Activated CD8-positive, alpha-beta T cell treated with anti-CD3 and anti-CD28 coated beads for 36 hours (primary cell): Measurements from ENCODE around the gene DEFB124. TPM values are rescaled to one million over a fixed set of nuclear protein-coding genes. Genes with fewer than 3 reads are reported as not detected.
"Not testable (repeated sequence)": the region's sequence is repeated elsewhere in the genome, so short reads cannot be mapped to it uniquely, and the experiment has no call there.

Source experiments
- ATAC-seq: fragments of 200-7000 bp; cut with Tn5 transposase; one replicate; pipeline ENCODE4 v1.10.0; 2021; ENCODE audit warnings: mild to moderate bottlenecking, moderate library complexity
- CTCF ChIA-PET: fragments of 350-600 bp; sonication (Branson Sonifier 250); formaldehyde crosslinking; loops from one replicate; lab custom pipeline; 2021; ENCODE audit warnings: antibody characterized with exemption; lab: Charles Lee
- POLR2A ChIA-PET: fragments of 350-600 bp; sonication (Branson Sonifier 250); formaldehyde crosslinking; loops from one replicate; lab custom pipeline; 2021; ENCODE audit warnings: antibody characterized with exemption; lab: Charles Lee
- DNase-seq: peaks from one replicate; pipeline ENCODE4 v3.0.0-alpha.2; 2020
- H3K27ac Mint-ChIP-seq: one replicate; pipeline ENCODE4 v1.8.0; 2021; ENCODE audit warnings: mild to moderate bottlenecking, mixed read lengths
- H3K27me3 Mint-ChIP-seq: one replicate; pipeline ENCODE4 v1.8.0; 2021; ENCODE audit warnings: mixed read lengths
- H3K36me3 Mint-ChIP-seq: one replicate; pipeline ENCODE4 v1.8.0; 2021; ENCODE audit warnings: low read depth, mixed read lengths
- H3K4me1 Mint-ChIP-seq: one replicate; pipeline ENCODE4 v1.8.0; 2021; ENCODE audit warnings: low read depth, mixed read lengths
- H3K4me3 Mint-ChIP-seq: one replicate; pipeline ENCODE4 v1.8.0; 2021; ENCODE audit warnings: mild to moderate bottlenecking, moderate library complexity, mixed read lengths
- H3K9me3 Mint-ChIP-seq: one replicate; pipeline ENCODE4 v1.8.0; 2021; ENCODE audit warnings: mixed read lengths
- CTCF ChIP-seq: fragments of 200-600 bp; IDR thresholded peaks from one replicate; pipeline ENCODE4 v1.8.0; 2022; ENCODE audit warnings: antibody characterized with exemption, mild to moderate bottlenecking
- intact Hi-C: fragments of 100-400 bp; cut with micrococcal nuclease; formaldehyde crosslinking; loops from one replicate; pipeline ENCODE4 v1.10.0; 2022
- total RNA-seq, 2 experiments: library from RNA; stranded (reverse); gene quantifications; one replicate each; pipeline ENCODE4 v1.2.3, GENCODE V29; 2021

Gene DEFB124
- total RNA-seq, 2 experiments from 2014 or later, result not detected

GRCh38 chr20:31449511-31450414, 25.2 kb downstream of the DEFB124 start:
- intact Hi-C loops, result no loop called here
- DNase-seq, result no peak
- H3K4me1 Mint-ChIP-seq, result no peaks in the 10 kb centered on the region
- ATAC-seq, result no peak
- CTCF ChIA-PET, result interaction anchor here (1.1 to 2.8 kb wide), 5 partner anchors 8 to 163 kb away, joined by 3 to 10 read pairs (median 3); no protein-coding TSS in a partner anchor
- POLR2A ChIA-PET, result no interaction called here
- no peak overlapping the region for H3K27ac Mint-ChIP-seq
- peaks cover 10% of the 10 kb centered on the region for H3K27me3 Mint-ChIP-seq
- H3K36me3 Mint-ChIP-seq, result no peaks in the 10 kb centered on the region
- H3K9me3 Mint-ChIP-seq, result peaks cover 2% of the 10 kb centered on the region
- no peak overlapping the region for H3K4me3 Mint-ChIP-seq
- TF ChIP-seq CTCF, result no peak

- Mint-ChIP-seq H3K27me3 (peaks cover 5% of the 10 kb centered on the region), H3K36me3 (no peaks in the 10 kb centered on the region), H3K4me3 (no peak overlapping the region), H3K27ac (no peak overlapping the region), H3K4me1 (no peaks in the 10 kb centered on the region), H3K9me3 (peaks cover 2% of the 10 kb centered on the region)
- DNase-seq, result no peak
- TF ChIP-seq CTCF, result no peak
- intact Hi-C loops, result no loop called here
- ATAC-seq, result no peak
- CTCF ChIA-PET, result no interaction called here
- POLR2A ChIA-PET, result no interaction called here
These were observed 28.7 kb downstream of the DEFB124 start for GRCh38 chr20:31446084-31446819.

- intact Hi-C loops, result no loop called here
- DNase-seq (peak; percentile 15), ATAC-seq (no peak)
- Mint-ChIP-seq H3K9me3 (no peaks in the 10 kb centered on the region), H3K4me1 (no peaks in the 10 kb centered on the region), H3K27me3 (no peaks in the 10 kb centered on the region), H3K36me3 (no peaks in the 10 kb centered on the region), H3K27ac (no peak within 1 kb of the TSS), H3K4me3 (no peak within 1 kb of the TSS)
- ChIA-PET CTCF (interaction anchor here (0.7 to 3.8 kb wide), 14 partner anchors 9 to 63 kb away, joined by 3 to 24 read pairs (median 4); no protein-coding TSS in a partner anchor), POLR2A (interaction anchor here (1.6 kb wide), 1 partner anchor 19 kb away, joined by 4 read pairs; no protein-coding TSS in a partner anchor)
- TF ChIP-seq CTCF, result peak; percentile 51
These were observed 34.8 kb downstream of the DEFB124 start, which contains the start of gene DEFB123 for GRCh38 chr20:31440012-31440659. TSS of gene DEFB123 (plus strand) at chr20:31440632. CDS start at chr20:31440699, 67 bp downstream.

DNA sequence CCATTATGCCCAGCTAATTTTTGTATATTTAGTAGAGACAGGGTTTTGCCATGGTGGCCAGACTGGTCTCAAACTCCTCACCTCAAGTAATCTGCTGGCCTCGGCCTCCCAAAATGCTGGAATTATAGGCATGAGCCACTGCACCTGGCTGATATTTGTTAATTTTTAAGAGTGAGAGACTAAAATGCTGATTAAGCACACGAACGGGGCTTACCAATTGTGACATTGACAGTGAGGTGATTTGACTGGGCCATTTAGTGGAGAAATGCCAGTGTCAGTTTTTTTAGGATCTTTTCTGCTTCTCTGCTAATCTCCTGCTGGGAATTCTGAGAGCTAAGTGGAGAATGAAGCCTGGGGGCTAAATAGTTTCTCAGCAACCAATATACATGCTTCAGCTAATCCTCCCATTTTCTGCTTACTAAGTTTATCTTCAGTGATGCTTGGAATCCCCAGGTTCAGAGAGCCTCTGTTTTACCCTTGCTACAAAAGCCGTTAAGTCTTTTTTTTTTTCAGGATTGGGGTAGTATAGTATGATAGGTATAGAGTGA, 44.3 kb downstream of the DEFB124 start:
- ChIA-PET CTCF (interaction anchor here (1.4 kb wide), 2 partner anchors 10 to 73 kb away, joined by 4 read pairs; partner anchors contain the start of gene DEFB123), POLR2A (no interaction called here)
- ATAC-seq (no peak), DNase-seq (no peak)
- Mint-ChIP-seq H3K4me3 (no peak overlapping the region), H3K4me1 (no peaks in the 10 kb centered on the region), H3K27me3 (peaks cover 7% of the 10 kb centered on the region), H3K36me3 (no peaks in the 10 kb centered on the region), H3K9me3 (peaks cover 2% of the 10 kb centered on the region), H3K27ac (no peak overlapping the region)
- intact Hi-C loops, result no loop called here
- no peak for TF ChIP-seq CTCF

DNA sequence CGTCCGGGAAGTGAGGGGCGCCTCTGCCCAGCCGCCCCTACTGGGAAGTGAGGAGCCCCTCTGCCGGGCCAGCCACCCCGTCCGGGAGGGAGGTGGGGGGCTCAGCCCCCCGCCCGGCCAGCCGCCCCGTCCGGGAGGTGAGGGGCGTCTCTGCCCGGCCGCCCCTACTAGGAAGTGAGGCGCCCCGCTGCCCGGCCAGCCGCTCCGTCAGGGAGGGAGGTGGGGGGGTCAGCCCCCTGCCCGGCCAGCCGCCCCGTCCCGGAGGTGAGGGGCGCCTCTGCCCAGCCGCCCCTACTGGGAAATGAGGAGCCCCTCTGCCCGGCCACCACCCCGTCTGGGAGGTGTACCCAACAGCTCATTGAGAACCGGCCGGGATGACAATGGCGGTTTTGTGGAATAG, 47.4 kb downstream of the DEFB124 start:
- CTCF ChIA-PET, POLR2A ChIA-PET, H3K9me3 Mint-ChIP-seq, H3K27me3 Mint-ChIP-seq, H3K36me3 Mint-ChIP-seq, H3K4me3 Mint-ChIP-seq, intact Hi-C loops, H3K27ac Mint-ChIP-seq, H3K4me1 Mint-ChIP-seq, ATAC-seq, DNase-seq: not testable (repeated sequence)

GRCh38 chr20:31426891-31427551, 47.9 kb downstream of the DEFB124 start:
- H3K27me3 Mint-ChIP-seq, POLR2A ChIA-PET, H3K36me3 Mint-ChIP-seq, intact Hi-C loops, H3K27ac Mint-ChIP-seq, CTCF ChIA-PET, DNase-seq, H3K4me1 Mint-ChIP-seq, H3K9me3 Mint-ChIP-seq, H3K4me3 Mint-ChIP-seq, ATAC-seq: not testable (repeated sequence)
